Testis (tissue), 2 donors: Measurements from ENCODE around the gene TOP3A.

ENCODE experiments used
- CTCF ChIP-seq, 3 experiments: fragments of 450-650 bp in 2 of 3; fragments of 200-600 bp in 1 of 3; sonication (generic) in 1 of 3; IDR thresholded peaks; one replicate each; pipeline ENCODE4 v1.5.1; 2016 to 2019; ENCODE audit warnings: antibody characterized with exemption in 3 of 3, mild to moderate bottlenecking in 2 of 3, moderate library complexity in 1 of 3
- POLR2A ChIP-seq: fragments of 450-650 bp; IDR thresholded peaks from one replicate; pipeline ENCODE4 v1.6.1; 2017; ENCODE audit warnings: antibody characterized with exemption, mild to moderate bottlenecking, moderate library complexity

GRCh38 chr17:18257268-18257981 lies 57.4 kb downstream of the TOP3A start:
- no peak for TF ChIP-seq CTCF (IDR thresholded peaks at IDR 0.05)
- no peak for TF ChIP-seq POLR2A
